SH-SY5Y (cell line): ENCODE results near the gene KRT71.

Experiments used
- GATA2 ChIP-seq: IDR thresholded peaks from 2 replicates; pipeline ENCODE4 v1.6.1; 2011; ENCODE audit warnings: mild to moderate bottlenecking, low read depth, low read length
- GATA3 ChIP-seq: IDR thresholded peaks from 2 replicates; pipeline ENCODE4 v1.6.1; 2011; ENCODE audit warnings: low read depth, mild to moderate bottlenecking, low read length, moderate library complexity

GRCh38 chr12:52582971-52583456 is 30.1 kb upstream of the KRT71 start:
- TF ChIP-seq GATA2: no peak
- TF ChIP-seq GATA3: no peak
